ENCODE measurements around the gene MUC16.

DNA sequence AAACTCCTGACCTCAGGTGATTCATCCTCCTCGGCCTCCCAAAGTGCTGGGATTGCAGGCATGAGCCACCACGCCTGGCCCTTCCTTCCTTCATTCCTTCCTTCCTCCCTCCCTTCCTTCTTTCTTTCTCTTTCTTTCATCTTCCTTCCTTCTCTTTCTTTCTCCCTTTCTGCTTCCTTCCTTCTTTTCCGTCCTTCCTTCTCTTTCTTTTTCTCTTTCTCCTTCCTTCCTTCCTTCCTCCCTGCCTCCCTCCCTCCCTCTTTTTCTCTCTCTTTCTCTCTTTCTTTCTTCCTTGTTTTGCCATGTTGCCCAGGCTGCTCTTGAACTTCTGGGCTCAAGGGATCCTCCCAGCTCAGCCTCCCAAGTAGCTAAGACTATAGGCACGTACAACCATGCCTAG is 36.5 kb upstream of the MUC16 start:
- TF ChIP-seq CTCF (IDR thresholded peaks at IDR 0.05) = no peak
- no peak for TF ChIP-seq POLR2A (IDR thresholded peaks at IDR 0.05)
